OCI-LY1 (cell line): ENCODE measurements around the gene CCDC146.

Experiments used
- CTCF ChIP-seq: fragments of 200-600 bp; sonication (generic), shearing (Covaris generic); IDR thresholded peaks from 2 replicates; pipeline ENCODE4 v1.5.1; 2017; ENCODE audit warnings: mild to moderate bottlenecking, antibody characterized with exemption, low read length, moderate library complexity, mixed read lengths
- EZH2 ChIP-seq: fragments of 200-600 bp; sonication (generic), shearing (Covaris generic); IDR thresholded peaks from 2 replicates; pipeline ENCODE4 v1.8.0; 2017; ENCODE audit warnings: borderline replicate concordance, mixed run types, mild to moderate bottlenecking, antibody characterized with exemption, low read length, moderate library complexity, mixed read lengths

GRCh38 chr7:77282897-77283296 lies 160.5 kb downstream of the CCDC146 start:
- TF ChIP-seq CTCF (no peak), EZH2 (no peak)
